ENCODE measurements around the gene TAF1B.

DNA sequence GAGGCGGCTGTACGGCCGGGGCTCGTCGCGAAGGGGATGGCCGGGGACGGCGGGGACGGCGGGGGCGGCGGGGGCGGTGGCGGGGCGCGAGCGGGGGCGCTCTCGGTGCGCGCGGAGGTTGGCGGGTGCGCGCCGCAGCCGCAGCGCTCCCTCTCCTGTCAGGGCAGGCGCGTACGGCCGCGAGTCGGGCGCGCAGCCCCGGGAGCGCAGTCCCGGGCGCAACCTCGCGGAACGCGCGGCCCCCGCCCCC lies 107.9 kb downstream of the TAF1B start:
- TF ChIP-seq, protein P1, sequence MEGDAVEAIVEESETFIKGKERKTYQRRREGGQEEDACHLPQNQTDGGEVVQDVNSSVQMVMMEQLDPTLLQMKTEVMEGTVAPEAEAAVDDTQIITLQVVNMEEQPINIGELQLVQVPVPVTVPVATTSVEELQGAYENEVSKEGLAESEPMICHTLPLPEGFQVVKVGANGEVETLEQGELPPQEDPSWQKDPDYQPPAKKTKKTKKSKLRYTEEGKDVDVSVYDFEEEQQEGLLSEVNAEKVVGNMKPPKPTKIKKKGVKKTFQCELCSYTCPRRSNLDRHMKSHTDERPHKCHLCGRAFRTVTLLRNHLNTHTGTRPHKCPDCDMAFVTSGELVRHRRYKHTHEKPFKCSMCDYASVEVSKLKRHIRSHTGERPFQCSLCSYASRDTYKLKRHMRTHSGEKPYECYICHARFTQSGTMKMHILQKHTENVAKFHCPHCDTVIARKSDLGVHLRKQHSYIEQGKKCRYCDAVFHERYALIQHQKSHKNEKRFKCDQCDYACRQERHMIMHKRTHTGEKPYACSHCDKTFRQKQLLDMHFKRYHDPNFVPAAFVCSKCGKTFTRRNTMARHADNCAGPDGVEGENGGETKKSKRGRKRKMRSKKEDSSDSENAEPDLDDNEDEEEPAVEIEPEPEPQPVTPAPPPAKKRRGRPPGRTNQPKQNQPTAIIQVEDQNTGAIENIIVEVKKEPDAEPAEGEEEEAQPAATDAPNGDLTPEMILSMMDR (conservative IDR thresholded peaks at IDR 0.05 in 1 of 2, IDR thresholded peaks at IDR 0.05 in 1 of 2; ENCODE audit: low read depth in 1 of 2, low read length in 2 of 2): no peak
- no peak for TF ChIP-seq EZH2 (IDR thresholded peaks at IDR 0.05; ENCODE audit: low read length, missing control alignments)
